ENCODE data around the gene GAREM2. TPM values are rescaled to one million over a fixed set of nuclear protein-coding genes. Genes with fewer than 3 reads are reported as not detected.

The GAREM2 gene
- total and polyA plus RNA-seq, 12 donors: 0.55 to 2.5 (median 1.1) TPM; not detected in 1

DNA sequence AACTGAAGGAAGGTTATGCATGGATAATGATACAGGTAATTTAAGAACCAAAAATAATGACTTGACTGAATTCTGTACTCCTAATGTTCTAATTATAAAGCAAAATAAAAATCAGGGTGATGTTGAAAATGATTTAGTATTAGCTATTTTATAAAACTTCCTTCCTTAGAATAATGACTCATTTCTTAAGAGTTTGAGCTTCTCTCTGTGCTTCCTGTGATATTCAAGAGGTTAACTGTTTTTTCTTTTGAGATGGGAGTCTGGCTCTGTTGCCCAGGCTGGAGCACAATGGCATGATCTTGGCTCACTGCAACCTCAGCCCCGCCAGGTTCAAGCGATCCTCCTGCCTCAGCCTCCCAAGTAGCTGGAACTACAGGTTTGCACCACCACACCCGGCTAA is 56.7 kb downstream of the GAREM2 start:
- TF ChIP-seq, protein P1, sequence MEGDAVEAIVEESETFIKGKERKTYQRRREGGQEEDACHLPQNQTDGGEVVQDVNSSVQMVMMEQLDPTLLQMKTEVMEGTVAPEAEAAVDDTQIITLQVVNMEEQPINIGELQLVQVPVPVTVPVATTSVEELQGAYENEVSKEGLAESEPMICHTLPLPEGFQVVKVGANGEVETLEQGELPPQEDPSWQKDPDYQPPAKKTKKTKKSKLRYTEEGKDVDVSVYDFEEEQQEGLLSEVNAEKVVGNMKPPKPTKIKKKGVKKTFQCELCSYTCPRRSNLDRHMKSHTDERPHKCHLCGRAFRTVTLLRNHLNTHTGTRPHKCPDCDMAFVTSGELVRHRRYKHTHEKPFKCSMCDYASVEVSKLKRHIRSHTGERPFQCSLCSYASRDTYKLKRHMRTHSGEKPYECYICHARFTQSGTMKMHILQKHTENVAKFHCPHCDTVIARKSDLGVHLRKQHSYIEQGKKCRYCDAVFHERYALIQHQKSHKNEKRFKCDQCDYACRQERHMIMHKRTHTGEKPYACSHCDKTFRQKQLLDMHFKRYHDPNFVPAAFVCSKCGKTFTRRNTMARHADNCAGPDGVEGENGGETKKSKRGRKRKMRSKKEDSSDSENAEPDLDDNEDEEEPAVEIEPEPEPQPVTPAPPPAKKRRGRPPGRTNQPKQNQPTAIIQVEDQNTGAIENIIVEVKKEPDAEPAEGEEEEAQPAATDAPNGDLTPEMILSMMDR (IDR thresholded peaks at IDR 0.05): no peak
- TF ChIP-seq POLR2A (IDR thresholded peaks at IDR 0.05): no peak
- H3K27ac ChIP-seq: no peak overlapping the region
- H3K36me3 ChIP-seq (replicated peaks in 1 of 2): peaks cover 0 to 72% of the 10 kb centered on the region in 2 donors
- WGBS, 4 donors: 95 to 97% (median 96%) methylated on average over 3 of the region's 3 CpGs
- H3K4me1 ChIP-seq (replicated peaks in 1 of 2): no peaks in the 10 kb centered on the region
- no peaks in the 10 kb centered on the region for H3K9me3 ChIP-seq (replicated peaks in 1 of 3)
- no peaks in the 10 kb centered on the region for H3K27me3 ChIP-seq
- intact Hi-C loops (cut with DNase I): no loop called here
- no peak overlapping the region for H3K4me3 ChIP-seq
- DNase-seq: no peak

DNA sequence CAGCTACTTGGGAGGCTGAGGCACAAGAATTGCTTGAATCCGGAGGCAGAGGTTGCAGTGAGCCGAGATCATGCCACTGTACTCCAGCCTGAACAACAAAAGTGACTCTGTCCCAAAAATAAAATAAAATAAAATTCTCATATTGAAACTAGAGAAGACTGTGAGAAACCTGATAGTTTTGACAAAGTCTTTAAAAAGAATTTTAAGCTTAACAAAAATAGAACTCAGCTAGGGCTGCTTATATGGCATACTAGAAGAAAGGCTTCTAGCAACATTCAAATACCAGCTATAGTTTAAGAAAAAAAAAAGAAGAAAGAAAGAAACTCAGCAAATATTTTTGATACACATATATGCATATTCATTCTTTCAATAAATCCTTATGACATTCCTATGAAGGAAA is 57.9 kb downstream of the GAREM2 start:
- no peaks in the 10 kb centered on the region for H3K9me3 ChIP-seq (replicated peaks in 1 of 3)
- DNase-seq: no peak
- WGBS, 4 donors: 92 to 100% (median 98%) methylated on average over 2 of the region's 2 CpGs
- intact Hi-C loops (cut with DNase I): no loop called here
- no peak overlapping the region for H3K27ac ChIP-seq
- no peak for TF ChIP-seq POLR2A (IDR thresholded peaks at IDR 0.05)
- TF ChIP-seq, protein P1 (IDR thresholded peaks at IDR 0.05): no peak
- H3K36me3 ChIP-seq (replicated peaks in 1 of 2): peaks cover 0 to 85% of the 10 kb centered on the region in 2 donors
- H3K4me3 ChIP-seq: no peak overlapping the region
- H3K4me1 ChIP-seq (replicated peaks in 1 of 2): no peaks in the 10 kb centered on the region
- no peaks in the 10 kb centered on the region for H3K27me3 ChIP-seq

DNA sequence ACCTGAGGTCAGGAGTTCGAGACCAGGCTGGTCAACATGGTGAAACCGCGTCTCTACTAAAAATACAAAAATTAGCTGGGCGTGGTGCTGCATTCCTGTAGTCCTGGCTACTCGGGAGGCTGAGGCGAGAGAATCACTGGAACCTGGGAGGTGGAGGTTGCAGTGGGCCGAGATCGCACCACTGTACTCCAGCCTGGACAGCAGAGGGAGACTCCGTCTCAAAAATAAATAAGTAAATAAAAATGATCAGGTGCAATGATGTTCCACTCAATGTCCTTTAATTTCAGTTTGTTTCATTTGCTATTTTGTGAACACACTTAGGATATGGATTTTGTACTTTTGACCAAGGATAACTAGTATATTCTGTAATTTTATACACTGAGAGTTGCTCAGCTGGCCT is 62.2 kb downstream of the GAREM2 start:
- H3K9me3 ChIP-seq (replicated peaks in 1 of 3): no peaks in the 10 kb centered on the region
- H3K4me1 ChIP-seq (replicated peaks in 1 of 2): peaks cover 0 to 17% of the 10 kb centered on the region in 2 donors
- H3K4me3 ChIP-seq: no peak overlapping the region
- no peaks in the 10 kb centered on the region for H3K27me3 ChIP-seq
- intact Hi-C loops (cut with DNase I): no loop called here
- no peak overlapping the region for H3K27ac ChIP-seq
- TF ChIP-seq, protein P1 (IDR thresholded peaks at IDR 0.05): peak in 3 of 6 experiments; percentile 16 to 27 (median 24)
- no peak for TF ChIP-seq POLR2A (IDR thresholded peaks at IDR 0.05)
- H3K36me3 ChIP-seq (replicated peaks in 1 of 2): peaks cover 0 to 80% of the 10 kb centered on the region in 2 donors
- 86 to 95% (median 93%) methylated on average over 9 of the region's 9 CpGs for WGBS, 4 donors
- DNase-seq: peak in 1 of 7 donors; percentile 31

DNA sequence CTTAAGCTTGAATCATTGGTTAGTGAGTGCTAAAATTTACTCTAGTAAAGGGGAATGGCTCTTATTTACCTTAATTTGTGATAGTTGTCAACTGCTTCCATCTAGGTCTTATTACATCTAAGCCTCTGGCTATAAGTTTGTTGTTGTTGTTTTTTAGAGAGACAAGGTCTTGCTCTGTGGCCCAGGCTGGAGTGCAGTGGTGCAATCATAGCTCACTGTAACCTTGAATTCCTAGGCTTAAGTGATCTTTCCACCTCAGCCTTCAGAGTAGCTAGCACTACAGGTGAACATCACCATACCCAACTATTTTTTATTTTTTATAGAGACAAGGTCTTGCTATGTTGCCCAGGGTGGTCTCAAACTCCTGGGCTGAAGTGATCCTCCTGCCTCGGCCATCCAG is 65.0 kb downstream of the GAREM2 start:
- WGBS, 4 donors: 79 to 100% (median 89%) methylated on average over 1 of the region's 1 CpG
- Histone ChIP-seq H3K27me3 (no peaks in the 10 kb centered on the region), H3K27ac (no peak overlapping the region), H3K9me3 (replicated peaks in 1 of 3) (no peaks in the 10 kb centered on the region), H3K36me3 (replicated peaks in 1 of 2) (peaks cover 0 to 52% of the 10 kb centered on the region in 2 donors), H3K4me1 (replicated peaks in 1 of 2) (peaks cover 2 to 45% of the 10 kb centered on the region in 2 donors), H3K4me3 (no peak overlapping the region)
- intact Hi-C loops (cut with DNase I): no loop called here
- TF ChIP-seq, protein P1 (IDR thresholded peaks at IDR 0.05): no peak
- no peak for TF ChIP-seq POLR2A (IDR thresholded peaks at IDR 0.05)
- DNase-seq: no peak

Measured in adrenal gland (tissue), 12 donors.